HG03097 (cell line): ENCODE measurements around the gene PHKG2.

ENCODE experiments used
- ATAC-seq: cut with Tn5 transposase; IDR thresholded peaks from one replicate; pipeline ENCODE4 v1.9.1; 2021; ENCODE audit not compliant: unreplicated experiment, low FRiP score

Gene PHKG2

DNA sequence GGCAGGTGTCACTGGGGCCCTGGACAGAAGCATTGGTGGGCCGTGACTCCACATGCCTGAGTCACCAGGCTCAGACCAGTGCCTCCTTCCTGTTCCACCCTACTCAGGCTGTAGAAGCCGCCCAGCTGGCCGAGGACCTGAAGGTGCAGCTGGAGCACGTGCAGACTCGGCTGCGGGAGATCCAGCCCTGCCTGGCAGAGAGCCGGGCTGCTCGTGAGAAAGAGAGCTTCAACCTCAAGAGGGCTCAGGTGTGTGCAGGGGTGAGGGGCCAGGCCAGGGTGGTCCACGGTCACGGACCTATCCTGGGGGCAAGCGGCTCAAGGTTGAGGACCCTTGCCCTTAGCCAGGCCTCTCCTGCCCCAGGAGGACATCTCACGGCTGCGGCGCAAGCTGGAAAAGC is 23.5 kb downstream of the PHKG2 start:
- ATAC-seq, result no peak

DNA sequence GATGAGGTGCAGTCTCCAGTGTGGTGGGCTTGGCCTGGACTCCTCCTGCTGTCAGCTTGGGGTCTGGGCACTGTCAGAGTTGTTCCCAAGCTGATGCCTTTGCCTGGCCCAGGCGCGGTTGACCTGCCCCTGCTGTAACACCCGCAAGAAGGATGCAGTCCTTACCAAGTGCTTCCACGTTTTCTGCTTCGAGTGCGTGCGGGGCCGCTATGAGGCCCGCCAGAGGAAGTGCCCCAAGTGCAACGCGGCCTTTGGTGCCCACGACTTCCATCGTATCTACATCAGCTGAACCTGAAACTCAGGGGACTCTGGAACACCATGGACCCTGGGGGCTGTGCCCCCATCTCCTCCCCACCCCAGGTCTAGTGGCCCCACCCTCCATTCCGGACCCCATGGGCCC is 25.6 kb downstream of the PHKG2 start:
- no peak for ATAC-seq

GRCh38 chr16:30774367-30775130 is 26.3 kb downstream of the PHKG2 start:
- ATAC-seq, result no peak

DNA sequence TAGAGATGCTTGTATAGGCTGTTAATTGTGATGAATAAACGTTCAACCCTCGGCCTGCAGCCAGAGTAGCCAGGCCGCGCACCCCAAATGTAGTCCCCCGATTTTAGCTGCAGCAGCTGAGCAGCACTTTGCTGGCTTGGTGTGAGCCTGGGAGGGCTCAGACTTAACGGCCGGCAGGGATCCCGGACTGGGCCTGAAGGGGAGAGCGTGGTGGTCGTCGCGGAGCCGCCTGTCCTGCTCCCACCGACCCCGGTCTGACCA is 26.8 kb downstream of the PHKG2 start:
- no peak for ATAC-seq

DNA sequence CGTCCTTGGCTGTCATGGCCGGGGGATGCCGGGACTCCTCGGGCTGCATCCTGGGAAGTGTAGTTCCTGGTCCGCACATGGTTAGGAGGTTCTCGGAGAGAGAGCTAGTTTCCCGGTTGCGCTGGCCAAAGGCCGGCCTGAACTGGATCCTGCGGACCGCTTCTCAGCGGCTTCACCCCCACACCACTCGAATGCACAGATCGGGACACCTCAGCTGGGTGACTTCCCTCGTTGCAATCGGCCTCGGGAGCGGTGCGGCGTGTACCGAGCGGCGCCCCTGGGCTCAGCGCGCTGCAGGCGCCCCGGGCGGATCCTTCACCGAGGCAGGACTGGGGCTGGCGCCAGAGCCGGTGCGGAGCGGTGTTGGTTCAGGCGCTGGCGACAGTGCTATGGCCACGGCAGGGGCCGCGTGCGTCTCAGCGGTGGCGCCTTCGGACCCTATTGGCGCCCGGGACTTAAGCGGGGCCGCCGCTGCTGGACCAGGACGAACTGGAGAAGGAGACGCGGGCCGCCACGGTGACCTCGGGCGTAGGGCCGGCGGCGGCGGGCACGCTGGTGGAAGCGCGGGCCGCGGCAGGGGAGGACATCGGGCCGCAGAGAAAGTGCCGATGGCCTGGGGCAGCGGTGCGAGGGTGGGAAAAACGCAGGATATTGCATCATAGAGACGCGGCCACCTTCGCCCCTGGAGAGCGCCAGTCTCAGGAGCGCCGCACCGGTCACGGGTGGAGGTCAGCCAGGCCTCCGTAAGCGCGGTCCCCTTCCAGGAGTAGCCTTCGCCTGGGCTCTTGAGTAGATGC is 27.4 kb downstream of the PHKG2 start:
- ATAC-seq, result peak; percentile 51

DNA sequence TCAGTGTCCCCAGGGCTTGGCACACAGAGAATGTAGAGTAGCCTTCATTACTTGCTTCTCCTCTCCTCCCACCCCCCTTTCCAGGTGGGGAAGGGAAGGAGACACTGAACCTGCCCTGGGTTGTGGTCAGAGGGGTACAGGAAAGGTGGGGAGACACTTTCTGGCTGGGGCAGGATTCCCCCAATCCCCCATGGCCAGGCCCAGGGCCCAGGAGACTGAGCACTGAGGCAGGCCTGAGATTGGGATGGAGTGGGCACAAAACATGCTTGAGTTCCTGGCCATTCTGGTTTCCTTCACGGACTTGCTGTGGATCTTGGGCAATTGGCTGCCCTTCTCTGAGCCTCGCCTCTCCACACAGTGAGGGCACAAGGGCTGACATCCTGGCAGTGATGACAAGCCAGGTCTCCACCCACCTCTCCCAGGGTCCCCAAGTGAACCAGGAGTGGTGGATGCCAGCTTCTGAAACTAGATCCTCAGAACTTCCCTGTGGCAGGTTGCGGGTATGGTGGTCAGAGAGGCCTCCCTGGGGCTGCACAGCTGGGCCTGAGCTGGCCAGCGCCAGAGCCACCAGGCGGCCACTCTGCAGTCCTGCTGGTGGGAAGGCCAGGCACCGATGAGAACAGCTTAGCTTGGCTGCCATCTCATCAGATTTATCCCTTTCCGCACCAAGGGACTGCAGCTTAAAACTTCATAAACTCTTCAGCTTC is 29.5 kb downstream of the PHKG2 start:
- ATAC-seq, result no peak

DNA sequence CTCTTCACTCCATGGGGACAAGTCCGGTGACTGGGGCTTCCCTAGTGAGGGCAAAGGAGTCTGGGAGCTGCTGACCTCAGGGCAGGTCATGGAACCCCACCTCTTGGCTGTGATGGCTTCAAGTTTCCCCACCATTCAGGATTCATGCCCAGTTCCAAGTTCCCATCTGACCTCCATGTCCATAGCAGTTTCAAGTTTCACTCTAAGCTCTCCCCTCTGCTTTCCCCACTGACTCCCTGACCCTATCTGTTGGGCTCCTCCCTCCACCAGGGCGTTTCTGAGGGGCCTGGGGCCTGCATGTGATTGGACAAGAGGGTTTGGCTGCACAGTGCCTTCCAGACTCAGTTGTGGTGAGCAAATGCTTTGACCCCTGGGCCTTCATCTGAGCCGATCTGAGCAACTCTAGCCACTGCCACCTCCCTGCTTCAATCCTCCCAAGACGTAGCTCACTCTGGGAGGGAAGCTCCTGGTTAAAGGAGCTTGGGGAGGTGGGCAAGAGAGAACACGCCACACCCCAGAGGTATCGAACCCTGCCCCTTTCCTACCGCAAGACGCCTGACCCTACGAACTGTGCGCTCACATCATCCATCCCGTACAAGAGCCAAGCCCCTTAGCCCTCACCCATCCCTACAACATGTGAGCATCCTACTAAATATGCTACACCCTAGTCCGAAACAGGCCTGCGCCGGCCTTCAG is 30.5 kb downstream of the PHKG2 start:
- ATAC-seq, result no peak

- no peak for ATAC-seq
Measured at GRCh38 chr16:30779596-30779995, 31.4 kb downstream of the PHKG2 start.

- no peak for ATAC-seq
Measured at GRCh38 chr16:30780021-30780420, 31.8 kb downstream of the PHKG2 start.

DNA sequence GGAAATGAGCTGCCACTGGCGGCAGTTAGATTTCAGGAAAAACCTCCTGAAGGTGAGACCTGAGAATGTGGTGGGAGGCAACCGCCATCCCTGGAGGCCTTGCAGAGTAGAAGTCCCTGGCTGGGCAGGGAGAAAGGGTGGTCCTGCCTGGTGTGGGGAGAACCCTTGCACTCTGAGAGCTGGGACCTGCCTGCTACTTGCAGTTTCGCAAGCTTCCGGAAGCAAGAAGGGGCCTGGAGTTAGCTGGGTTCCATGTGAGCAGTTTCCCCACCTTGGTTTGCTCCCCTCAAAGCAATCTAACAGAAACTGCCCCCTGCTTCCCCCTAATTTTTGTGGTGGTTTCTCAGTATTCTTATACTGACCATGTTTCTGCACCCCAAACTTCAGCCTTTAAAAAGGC is 32.3 kb downstream of the PHKG2 start:
- ATAC-seq, result no peak

- ATAC-seq, result no peak
Measured at GRCh38 chr16:30782486-30783279, 34.5 kb downstream of the PHKG2 start.

DNA sequence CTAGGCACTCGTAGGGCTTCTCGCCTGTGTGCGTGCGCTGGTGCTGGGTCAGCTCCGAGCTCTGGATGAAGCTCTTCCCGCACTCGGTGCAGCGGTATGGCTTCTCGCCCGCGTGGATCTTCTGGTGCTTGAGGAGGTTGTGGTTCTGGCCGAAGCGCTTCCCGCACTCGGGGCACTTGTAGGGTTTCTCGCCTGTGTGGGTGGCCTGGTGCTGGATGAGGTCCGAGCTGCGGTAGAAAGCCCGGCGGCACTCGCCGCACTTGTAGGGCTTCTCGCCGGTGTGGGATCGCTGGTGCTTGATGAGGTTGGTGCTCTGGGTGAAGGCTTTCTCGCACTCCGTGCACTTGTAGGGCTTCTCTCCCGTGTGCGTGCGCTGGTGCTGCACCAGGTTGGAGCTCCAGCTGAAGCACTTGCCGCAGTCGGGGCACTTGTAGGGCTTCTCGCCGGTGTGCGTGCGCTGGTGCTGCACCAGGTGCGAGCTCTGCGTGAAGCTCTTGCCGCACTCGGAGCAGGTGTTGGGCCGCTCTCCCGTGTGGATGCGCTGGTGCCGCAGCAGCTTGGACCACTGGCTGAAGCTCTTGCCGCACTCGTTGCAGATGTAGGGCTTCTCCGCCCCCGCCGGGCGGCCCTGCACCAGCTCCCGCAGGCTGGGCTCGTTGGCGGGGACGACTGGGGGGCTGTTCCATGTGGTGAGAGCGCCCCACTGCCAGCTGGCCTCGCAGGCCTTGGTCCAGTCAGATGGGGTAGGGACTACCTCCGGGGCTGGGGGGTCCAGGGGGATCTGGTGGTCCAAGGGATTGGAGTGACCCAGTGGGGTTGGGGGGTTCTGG is 35.3 kb downstream of the PHKG2 start:
- no peak for ATAC-seq

GRCh38 chr16:30784215-30784614 is 36.0 kb downstream of the PHKG2 start:
- ATAC-seq, result no peak

GRCh38 chr16:30785126-30786106 is 37.2 kb downstream of the PHKG2 start:
- no peak for ATAC-seq

GRCh38 chr16:30786115-30786935 is 38.1 kb downstream of the PHKG2 start:
- ATAC-seq, result no peak

DNA sequence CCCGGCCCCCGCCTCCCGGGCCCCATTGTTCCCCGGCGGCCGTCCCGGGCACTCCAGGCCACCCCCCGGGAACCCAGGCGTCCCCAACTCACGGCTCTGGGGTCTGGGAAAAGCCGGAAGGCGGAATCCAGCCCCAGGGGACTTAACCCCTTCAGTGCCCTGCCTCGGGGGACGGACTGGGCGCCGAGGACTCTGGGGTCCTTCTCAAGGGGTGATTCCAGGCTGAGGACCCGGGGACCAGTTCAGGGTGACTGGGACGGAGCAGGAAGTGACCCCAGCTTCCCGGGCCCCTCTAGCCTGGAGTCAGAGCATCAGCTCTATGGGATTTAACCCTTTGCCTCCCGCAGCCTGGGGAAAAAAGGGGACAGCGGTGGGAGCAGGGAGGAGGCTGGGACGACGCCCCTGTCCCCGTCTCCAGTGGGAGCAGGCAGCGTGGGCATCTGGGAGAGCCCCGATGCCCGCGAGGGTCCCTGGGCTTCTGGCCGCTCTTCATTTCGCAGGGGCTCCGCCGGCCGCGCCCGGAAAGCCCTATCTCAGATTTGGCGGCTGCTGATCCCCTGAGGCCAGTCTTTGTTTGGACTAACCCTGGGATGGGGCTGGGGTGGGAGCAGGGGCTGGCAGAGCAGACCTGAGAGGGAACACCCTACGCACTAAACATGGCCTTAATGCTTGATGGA is 38.8 kb downstream of the PHKG2 start, which contains the start of gene ZNF629:
ZNF629 (minus strand) TSS at position 270 of the 677 bp plus-strand sequence. CDS start 2,723 bp downstream, outside the sequence.
- no peak for ATAC-seq
